GM18909 (cell line): ENCODE results near the gene MRFAP1L1.

Experiments used
- ATAC-seq: cut with Tn5 transposase; IDR thresholded peaks from one replicate; pipeline ENCODE4 v1.9.1; 2021; ENCODE audit warnings: mild to moderate bottlenecking; ENCODE audit not compliant: unreplicated experiment, poor library complexity

MRFAP1L1 gene

DNA sequence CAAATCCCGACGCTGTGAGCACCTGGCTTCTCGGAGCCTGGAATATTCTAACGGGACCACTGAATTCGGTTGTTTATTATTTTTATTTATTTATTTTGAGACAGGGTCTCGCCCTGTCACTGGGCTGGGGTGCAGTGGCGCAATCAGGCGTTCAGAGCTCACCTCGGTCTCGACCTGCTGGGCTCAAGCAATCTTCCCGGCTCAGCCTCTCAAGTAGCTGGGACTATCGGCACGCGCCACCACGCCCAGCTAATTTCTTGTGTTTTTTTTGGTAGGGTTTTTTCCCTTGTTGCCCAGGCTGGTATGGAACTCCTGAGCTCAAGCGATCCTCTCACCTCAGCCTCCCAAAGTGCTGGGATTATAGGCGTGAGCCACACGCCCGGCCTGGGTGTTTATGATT is 37.5 kb downstream of the MRFAP1L1 start:
- ATAC-seq = no peak

DNA sequence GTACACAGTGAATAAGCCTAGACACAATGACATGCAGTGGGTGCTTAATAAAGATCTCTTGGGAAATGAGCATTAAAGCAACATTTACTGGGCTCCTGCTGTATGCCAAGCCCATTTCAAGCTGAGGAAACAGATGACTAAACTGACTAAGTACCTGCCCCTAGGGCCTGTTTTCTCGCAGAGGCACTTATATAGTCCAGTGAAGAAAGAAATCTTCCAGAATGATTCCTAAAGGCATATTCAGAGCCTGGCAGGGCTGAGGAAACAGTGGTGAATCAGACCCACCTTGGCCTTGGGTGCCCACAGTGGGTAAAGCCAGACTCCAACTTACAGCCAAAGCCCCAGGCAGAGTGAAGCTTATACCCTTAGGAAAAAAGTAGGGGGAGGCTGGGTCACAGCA is 38.0 kb downstream of the MRFAP1L1 start:
- ATAC-seq = no peak

DNA sequence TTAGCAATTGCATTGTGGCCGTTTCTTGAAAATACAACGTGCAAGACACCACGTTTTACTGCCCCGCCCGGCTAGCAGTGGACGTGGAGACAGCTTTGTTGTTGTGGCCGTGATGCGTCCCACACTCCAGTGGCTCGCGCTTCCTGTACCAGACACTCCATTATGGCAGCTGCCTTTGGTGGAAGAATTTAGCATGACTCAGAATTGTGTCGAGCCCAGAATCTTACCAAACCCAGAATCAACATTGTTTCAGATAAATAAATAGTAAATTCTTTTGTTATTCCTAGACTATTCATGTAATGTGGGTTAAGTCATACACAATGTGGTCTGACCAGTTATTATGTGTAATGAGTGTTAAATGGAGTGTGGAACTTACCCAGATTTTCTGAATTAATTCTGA is 41.3 kb downstream of the MRFAP1L1 start:
- ATAC-seq = no peak

DNA sequence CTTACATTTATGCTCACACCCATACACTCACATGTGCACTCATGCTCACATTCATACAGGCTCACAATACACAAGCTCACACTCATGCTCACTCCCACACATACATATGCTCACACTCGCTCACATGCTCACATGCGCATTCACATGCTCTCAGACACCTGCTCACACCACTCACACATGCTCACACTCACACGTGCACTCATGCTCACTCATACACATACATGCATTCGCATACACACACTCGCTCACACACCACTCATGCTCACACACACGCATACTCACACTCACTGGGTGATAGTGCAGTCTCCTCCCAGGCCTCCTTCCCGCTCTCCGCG is 44.4 kb downstream of the MRFAP1L1 start:
- no peak for ATAC-seq

DNA sequence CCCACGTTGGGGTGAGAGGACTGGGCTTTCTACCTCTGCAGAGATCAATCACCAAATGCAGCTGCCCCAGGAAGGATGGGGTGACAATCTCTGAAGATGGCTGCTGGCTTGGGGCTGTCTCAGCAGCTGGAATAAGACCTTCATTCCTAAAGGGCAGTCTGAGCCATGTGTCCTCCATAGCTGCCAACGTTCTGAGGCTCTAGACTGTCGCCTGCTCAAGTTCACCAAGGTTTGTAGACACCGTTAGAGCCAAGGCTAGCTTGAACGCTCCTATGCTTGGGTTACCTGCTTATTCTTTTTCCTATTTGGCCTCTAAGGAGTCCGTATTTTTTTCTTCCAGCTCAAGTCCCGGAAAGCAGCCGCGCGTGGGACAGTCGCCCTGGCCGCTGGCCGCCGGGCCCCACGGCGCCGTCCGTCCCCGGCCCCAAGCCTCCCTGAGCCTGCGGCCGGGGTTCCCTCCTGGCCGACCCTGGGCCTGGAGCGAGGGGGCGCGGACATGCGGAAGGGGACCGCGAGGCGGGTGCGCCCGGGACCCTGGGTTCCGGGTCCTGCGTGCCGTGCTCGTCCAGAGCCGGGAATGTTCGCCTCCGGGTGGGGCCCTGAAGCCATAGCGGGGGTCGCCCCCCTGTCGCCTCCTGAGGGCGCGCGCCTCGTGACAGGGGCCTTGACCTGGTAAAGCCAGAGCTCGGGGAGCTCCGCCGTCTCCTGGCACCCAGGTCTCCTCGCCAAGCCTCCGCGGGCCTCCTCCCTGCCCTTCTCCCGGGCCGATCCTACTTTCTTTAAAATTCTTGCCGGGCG is 45.9 kb downstream of the MRFAP1L1 start:
- ATAC-seq = no peak

DNA sequence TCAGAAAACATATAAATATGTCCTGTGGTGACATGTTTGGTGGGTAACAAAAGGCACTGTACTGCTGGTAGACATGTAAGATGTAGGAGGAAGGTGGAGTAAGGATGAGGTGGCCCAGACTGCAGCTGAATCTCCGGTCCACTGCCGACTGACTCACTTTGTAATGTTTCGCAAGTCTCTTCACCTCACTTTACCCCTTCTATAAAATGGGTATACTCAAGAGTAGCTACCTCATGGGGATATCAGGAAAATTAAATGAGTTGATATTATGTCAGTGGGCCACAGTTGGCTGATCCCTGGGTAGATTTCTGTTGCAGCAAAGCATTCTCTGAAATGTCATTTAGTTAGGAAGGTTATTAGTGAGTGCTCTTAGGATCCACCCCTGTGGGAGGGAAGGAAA is 47.1 kb downstream of the MRFAP1L1 start:
- no peak for ATAC-seq

DNA sequence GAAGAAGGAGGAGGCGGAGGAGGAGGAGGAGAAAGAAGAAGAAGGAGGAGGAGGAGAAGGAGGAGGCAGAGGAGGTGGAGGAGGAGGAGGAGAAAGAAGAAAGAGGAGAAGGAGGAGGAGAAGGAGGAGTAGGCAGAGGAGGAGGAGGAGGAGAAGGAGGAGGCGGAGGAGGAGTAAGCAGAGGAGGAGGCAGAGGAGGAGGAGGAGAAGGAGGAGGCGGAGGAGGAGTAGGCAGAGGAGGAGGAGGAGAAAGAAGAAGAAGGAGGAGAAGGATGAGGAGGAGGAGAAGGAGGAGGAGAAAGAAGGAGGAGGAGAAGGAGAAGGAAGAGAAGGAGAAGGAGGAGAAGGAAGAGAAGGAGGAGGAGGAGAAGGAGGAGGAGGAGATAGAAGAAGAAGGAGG is 49.2 kb downstream of the MRFAP1L1 start:
- no peak for ATAC-seq

DNA sequence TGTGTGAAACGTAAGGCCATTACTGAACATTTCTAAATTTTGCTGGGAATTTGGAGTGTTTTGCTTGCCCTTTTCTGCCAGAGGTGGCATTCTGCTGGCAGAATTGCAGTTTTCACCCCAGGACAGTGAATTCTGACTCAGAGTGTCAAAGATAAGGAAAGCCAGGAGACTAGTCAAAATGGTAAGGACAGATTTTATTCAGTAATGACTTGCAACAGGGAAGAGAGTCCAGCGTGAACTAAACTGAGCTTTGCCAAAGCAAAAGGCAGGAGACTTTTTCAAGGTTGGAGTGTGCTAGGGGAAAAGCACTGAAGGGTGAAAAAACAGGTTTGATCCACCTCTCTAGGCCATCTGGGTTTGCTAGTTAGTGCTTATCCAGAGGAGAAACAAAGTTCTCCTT is 49.8 kb downstream of the MRFAP1L1 start:
- no peak for ATAC-seq

DNA sequence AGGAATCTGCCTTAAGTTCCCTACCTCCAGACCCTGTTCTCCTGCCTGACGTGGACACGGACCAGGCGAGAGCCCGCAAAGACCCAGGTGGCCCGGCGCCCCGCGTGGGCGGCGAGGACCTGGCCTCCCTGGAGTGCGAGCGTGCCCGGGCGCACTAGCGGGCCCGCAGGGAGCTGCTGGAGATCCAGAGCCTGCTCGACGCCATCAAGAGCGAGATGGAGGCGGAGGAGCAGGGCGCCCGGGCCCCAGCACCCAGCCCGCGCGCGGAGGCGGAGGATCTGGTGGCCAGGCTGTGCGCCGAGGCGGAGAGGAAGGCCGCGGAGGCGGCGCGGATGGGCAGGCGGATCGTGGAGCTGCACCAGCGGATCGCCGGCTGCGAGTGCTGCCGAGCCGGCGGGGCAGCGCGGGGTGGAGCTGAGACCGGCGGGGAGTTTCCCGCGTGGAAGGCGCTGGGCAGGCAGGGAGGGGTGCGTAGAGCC is 51.0 kb downstream of the MRFAP1L1 start:
- no peak for ATAC-seq

DNA sequence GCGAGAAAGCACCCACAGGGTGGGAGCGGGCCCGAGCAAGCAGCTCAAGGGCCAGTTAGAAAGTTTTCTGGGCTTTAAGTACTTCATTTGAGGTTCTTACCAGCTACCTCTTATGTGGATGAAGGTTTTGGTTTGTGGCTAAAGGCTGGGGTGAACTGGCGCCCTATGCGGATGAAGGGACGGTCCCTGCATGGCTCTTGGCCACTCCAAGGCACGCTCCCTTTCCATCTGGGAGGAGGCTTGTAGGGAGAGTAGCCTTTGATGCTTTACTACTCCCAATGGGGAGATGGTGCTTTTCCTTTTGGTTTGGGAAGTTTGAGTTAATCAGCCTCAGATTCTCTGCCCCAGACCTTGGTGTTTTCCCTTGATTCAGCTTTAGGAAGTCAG is 51.5 kb downstream of the MRFAP1L1 start:
- no peak for ATAC-seq
